ENCODE data around the gene FMOD.
"Not testable (repeated sequence)": the region's sequence is repeated elsewhere in the genome, so short reads cannot be mapped to it uniquely, and the experiment has no call there.

Gene FMOD

GRCh38 chr1:203326830-203327683 lies 23.9 kb downstream of the FMOD start:
- peak; percentile 78 to 92 (median 86) for DNase-seq (ENCODE audit: low read depth in 4 of 4, low spot score in 1 of 4)

GRCh38 chr1:203325418-203326091 lies 25.4 kb downstream of the FMOD start:
- no peak for DNase-seq (ENCODE audit: low read depth in 4 of 4, low spot score in 1 of 4)

- DNase-seq (ENCODE audit: low read depth in 4 of 4, low spot score in 1 of 4): peak in 1 of 4 experiments; percentile 28
These were observed 25.9 kb downstream of the FMOD start for GRCh38 chr1:203325026-203325417.

GRCh38 chr1:203324105-203325025 lies 26.6 kb downstream of the FMOD start:
- no peak for DNase-seq (ENCODE audit: low read depth in 4 of 4, low spot score in 1 of 4)

GRCh38 chr1:203323587-203323986 lies 27.3 kb downstream of the FMOD start:
- no peak for DNase-seq (ENCODE audit: low read depth in 4 of 4, low spot score in 1 of 4)

GRCh38 chr1:203322500-203323179 lies 28.3 kb downstream of the FMOD start:
- DNase-seq (ENCODE audit: low read depth in 4 of 4, low spot score in 1 of 4): no peak

GRCh38 chr1:203321273-203322052 lies 29.5 kb downstream of the FMOD start:
- DNase-seq (ENCODE audit: low read depth in 4 of 4, low spot score in 1 of 4): no peak

GRCh38 chr1:203320591-203321272 lies 30.2 kb downstream of the FMOD start:
- peak in 1 of 4 experiments; percentile 21 for DNase-seq (ENCODE audit: low read depth in 4 of 4, low spot score in 1 of 4)

GRCh38 chr1:203318229-203318517 lies 32.7 kb downstream of the FMOD start:
- DNase-seq (ENCODE audit: low read depth in 4 of 4, low spot score in 1 of 4): no peak

GRCh38 chr1:203317429-203318228 lies 33.3 kb downstream of the FMOD start:
- DNase-seq (ENCODE audit: low read depth in 4 of 4, low spot score in 1 of 4): no peak

GRCh38 chr1:203316626-203317093 lies 34.3 kb downstream of the FMOD start:
- DNase-seq (ENCODE audit: low read depth in 4 of 4, low spot score in 1 of 4): no peak

- not testable (repeated sequence) for DNase-seq (ENCODE audit: low read depth in 4 of 4, low spot score in 1 of 4)
These were observed 36.7 kb downstream of the FMOD start for GRCh38 chr1:203314025-203314759.

- DNase-seq (ENCODE audit: low read depth in 4 of 4, low spot score in 1 of 4): no peak
These were observed 39.3 kb downstream of the FMOD start for GRCh38 chr1:203311368-203312301.

- DNase-seq (ENCODE audit: low read depth in 4 of 4, low spot score in 1 of 4): no peak
These were observed 42.0 kb downstream of the FMOD start for GRCh38 chr1:203308923-203309331.

GRCh38 chr1:203308328-203308922 lies 42.5 kb downstream of the FMOD start:
- no peak for DNase-seq (ENCODE audit: low read depth in 4 of 4, low spot score in 1 of 4)

- DNase-seq (ENCODE audit: low read depth in 4 of 4, low spot score in 1 of 4): no peak
These were observed 43.2 kb downstream of the FMOD start for GRCh38 chr1:203307641-203308126.

Measured in stimulated activated CD4-positive, alpha-beta T cell treated with anti-CD3 and anti-CD28 coated beads, Interleukin-1b, Interleukin-23, amount 100 ng/mL, for 24 hours (primary cell).